ES-I3 (cell line): ENCODE data around the gene FAM120A.

Source experiments
- H3K36me3 ChIP-seq: 2 replicates; pipeline ENCODE4 v1.6.1; 2013; ENCODE audit warnings: mild to moderate bottlenecking, low read length, control low read depth, moderate library complexity; ENCODE audit not compliant: insufficient read depth
- H3K4me1 ChIP-seq: 2 replicates; pipeline ENCODE4 v1.6.1; 2013; ENCODE audit warnings: mild to moderate bottlenecking, control low read depth, low read length; ENCODE audit not compliant: insufficient read depth
- H3K9ac ChIP-seq: 2 replicates; pipeline ENCODE4 v1.6.1; 2013; ENCODE audit warnings: low read depth, mild to moderate bottlenecking, low read length, moderate library complexity
- H3K9me3 ChIP-seq: 2 replicates; pipeline ENCODE4 v1.6.1; 2013; ENCODE audit warnings: mild to moderate bottlenecking, low read length, moderate library complexity; ENCODE audit not compliant: control insufficient read depth, insufficient read depth

FAM120A gene

GRCh38 chr9:93557366-93558137 lies 106.1 kb downstream of the FAM120A start:
- Histone ChIP-seq H3K9ac (no peak overlapping the region), H3K36me3 (peaks cover 15% of the 10 kb centered on the region)

GRCh38 chr9:93558503-93558902 lies 107.0 kb downstream of the FAM120A start:
- Histone ChIP-seq H3K9me3 (no peaks in the 10 kb centered on the region), H3K4me1 (peaks cover 4% of the 10 kb centered on the region; the same call in 1 of the 2 replicates), H3K36me3 (peaks cover 20% of the 10 kb centered on the region), H3K9ac (no peak overlapping the region)

More at GRCh38 chr9:93557366-93558137, 106.1 kb downstream of the FAM120A start:
- Histone ChIP-seq H3K9me3 (no peaks in the 10 kb centered on the region), H3K4me1 (peaks cover 4% of the 10 kb centered on the region; the same call in 1 of the 2 replicates)

- Histone ChIP-seq H3K9me3 (no peaks in the 10 kb centered on the region), H3K36me3 (peaks cover 22% of the 10 kb centered on the region), H3K9ac (no peak overlapping the region), H3K4me1 (no peaks in the 10 kb centered on the region)
These were observed 109.5 kb downstream of the FAM120A start for GRCh38 chr9:93560991-93561390.

GRCh38 chr9:93562157-93562556 lies 110.7 kb downstream of the FAM120A start:
- Histone ChIP-seq H3K9me3 (no peaks in the 10 kb centered on the region), H3K9ac (no peak overlapping the region), H3K4me1 (no peaks in the 10 kb centered on the region), H3K36me3 (peaks cover 22% of the 10 kb centered on the region)

GRCh38 chr9:93565089-93565488 lies 113.6 kb downstream of the FAM120A start:
- Histone ChIP-seq H3K9ac (no peak overlapping the region), H3K36me3 (peaks cover 13% of the 10 kb centered on the region)

GRCh38 chr9:93566408-93567270 lies 115.2 kb downstream of the FAM120A start:
- Histone ChIP-seq H3K36me3 (peaks cover 13% of the 10 kb centered on the region), H3K4me1 (no peaks in the 10 kb centered on the region), H3K9me3 (no peaks in the 10 kb centered on the region), H3K9ac (peak overlapping the region; percentile 81)

More at GRCh38 chr9:93565089-93565488, 113.6 kb downstream of the FAM120A start:
- Histone ChIP-seq H3K9me3 (no peaks in the 10 kb centered on the region), H3K4me1 (no peaks in the 10 kb centered on the region)

GRCh38 chr9:93567271-93567959 lies 115.9 kb downstream of the FAM120A start:
- Histone ChIP-seq H3K9me3 (no peaks in the 10 kb centered on the region), H3K36me3 (peaks cover 8% of the 10 kb centered on the region), H3K4me1 (no peaks in the 10 kb centered on the region), H3K9ac (peak overlapping the region; percentile 81)

GRCh38 chr9:93568169-93568568 lies 116.7 kb downstream of the FAM120A start:
- Histone ChIP-seq H3K9me3 (no peaks in the 10 kb centered on the region), H3K36me3 (peaks cover 4% of the 10 kb centered on the region), H3K9ac (no peak overlapping the region), H3K4me1 (no peaks in the 10 kb centered on the region)

- Histone ChIP-seq H3K9me3 (no peaks in the 10 kb centered on the region), H3K36me3 (no peaks in the 10 kb centered on the region), H3K4me1 (0 out of 2 replicates have a peak, but pooled peaks cover 5% of the 10 kb centered on the region), H3K9ac (no peak overlapping the region)
These were observed 118.2 kb downstream of the FAM120A start for GRCh38 chr9:93569621-93570174.

- peaks cover 11% of the 10 kb centered on the region; the same call in 1 of the 2 replicates for H3K4me1 ChIP-seq
- no peak overlapping the region for H3K9ac ChIP-seq
- H3K36me3 ChIP-seq: no peaks in the 10 kb centered on the region
- H3K9me3 ChIP-seq: no peaks in the 10 kb centered on the region
These were observed 120.7 kb downstream of the FAM120A start for GRCh38 chr9:93572221-93572620.

- Histone ChIP-seq H3K9me3 (no peaks in the 10 kb centered on the region), H3K36me3 (no peaks in the 10 kb centered on the region), H3K4me1 (peaks cover 11% of the 10 kb centered on the region; the same call in 1 of the 2 replicates), H3K9ac (no peak overlapping the region)
These were observed 121.4 kb downstream of the FAM120A start for GRCh38 chr9:93572636-93573515.

GRCh38 chr9:93573516-93573828 lies 122.0 kb downstream of the FAM120A start:
- Histone ChIP-seq H3K9ac (no peak overlapping the region), H3K36me3 (no peaks in the 10 kb centered on the region), H3K4me1 (peaks cover 15% of the 10 kb centered on the region; the same call in 1 of the 2 replicates), H3K9me3 (no peaks in the 10 kb centered on the region)

GRCh38 chr9:93574091-93574899 lies 122.8 kb downstream of the FAM120A start:
- Histone ChIP-seq H3K9ac (no peak overlapping the region), H3K36me3 (no peaks in the 10 kb centered on the region), H3K9me3 (no peaks in the 10 kb centered on the region), H3K4me1 (peaks cover 15% of the 10 kb centered on the region; the same call in 1 of the 2 replicates)
